GM12875 (cell line): ENCODE data around the gene ARID4A.

Source experiments
- H3K4me3 ChIP-seq: one replicate; pipeline ENCODE4 v1.5.1; 2011; ENCODE audit warnings: low read depth, low read length, control low read depth
- TF ChIP-seq, protein P1 (sequence below): IDR thresholded peaks from 2 replicates; pipeline ENCODE4 v1.5.1; 2011; ENCODE audit warnings: low read depth, mild to moderate bottlenecking, control low read depth, inconsistent platforms, low read length, moderate library complexity, borderline replicate concordance; ENCODE audit not compliant: insufficient read depth

ARID4A gene

DNA sequence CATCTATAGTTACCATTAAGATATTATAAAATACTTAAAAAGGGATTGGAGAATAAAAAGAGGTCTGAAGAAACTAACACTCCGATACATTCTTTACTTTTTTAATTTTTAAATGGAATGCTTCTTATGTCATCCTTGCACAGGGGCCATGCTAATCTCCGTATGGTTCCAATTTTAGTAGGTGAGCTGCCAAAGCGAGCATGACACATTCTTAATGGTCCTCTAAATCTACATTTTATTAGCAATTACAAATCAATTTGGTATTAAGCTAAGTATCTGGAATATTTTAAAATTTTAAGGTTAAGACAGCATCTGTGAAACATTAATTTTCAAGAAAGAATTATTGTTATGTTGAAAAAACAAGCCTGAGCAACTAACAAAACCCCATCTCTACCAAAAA is 6.2 kb upstream of the ARID4A start:
- TF ChIP-seq, protein P1, sequence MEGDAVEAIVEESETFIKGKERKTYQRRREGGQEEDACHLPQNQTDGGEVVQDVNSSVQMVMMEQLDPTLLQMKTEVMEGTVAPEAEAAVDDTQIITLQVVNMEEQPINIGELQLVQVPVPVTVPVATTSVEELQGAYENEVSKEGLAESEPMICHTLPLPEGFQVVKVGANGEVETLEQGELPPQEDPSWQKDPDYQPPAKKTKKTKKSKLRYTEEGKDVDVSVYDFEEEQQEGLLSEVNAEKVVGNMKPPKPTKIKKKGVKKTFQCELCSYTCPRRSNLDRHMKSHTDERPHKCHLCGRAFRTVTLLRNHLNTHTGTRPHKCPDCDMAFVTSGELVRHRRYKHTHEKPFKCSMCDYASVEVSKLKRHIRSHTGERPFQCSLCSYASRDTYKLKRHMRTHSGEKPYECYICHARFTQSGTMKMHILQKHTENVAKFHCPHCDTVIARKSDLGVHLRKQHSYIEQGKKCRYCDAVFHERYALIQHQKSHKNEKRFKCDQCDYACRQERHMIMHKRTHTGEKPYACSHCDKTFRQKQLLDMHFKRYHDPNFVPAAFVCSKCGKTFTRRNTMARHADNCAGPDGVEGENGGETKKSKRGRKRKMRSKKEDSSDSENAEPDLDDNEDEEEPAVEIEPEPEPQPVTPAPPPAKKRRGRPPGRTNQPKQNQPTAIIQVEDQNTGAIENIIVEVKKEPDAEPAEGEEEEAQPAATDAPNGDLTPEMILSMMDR = no peak
- no peak overlapping the region for H3K4me3 ChIP-seq

DNA sequence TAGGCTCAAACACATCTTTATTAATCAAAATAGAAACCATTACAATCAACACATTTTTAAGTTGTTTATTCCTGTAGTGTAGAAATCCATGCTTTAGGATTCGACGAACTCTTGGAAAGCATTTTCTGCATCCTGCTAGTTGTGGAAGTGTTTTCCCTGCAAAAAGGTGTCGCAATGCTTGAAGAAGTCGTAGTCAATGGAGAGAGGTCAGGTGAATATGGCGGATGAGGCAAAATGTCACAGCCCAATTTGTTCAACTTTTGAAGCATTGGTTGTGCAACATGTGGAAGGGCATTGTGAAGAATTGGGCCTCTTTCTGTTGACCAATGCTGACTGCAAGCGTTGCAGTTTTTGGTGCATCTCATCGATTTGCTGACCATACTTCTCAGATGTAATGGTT is 4.2 kb upstream of the ARID4A start:
- TF ChIP-seq, protein P1 = no peak
- no peak overlapping the region for H3K4me3 ChIP-seq

DNA sequence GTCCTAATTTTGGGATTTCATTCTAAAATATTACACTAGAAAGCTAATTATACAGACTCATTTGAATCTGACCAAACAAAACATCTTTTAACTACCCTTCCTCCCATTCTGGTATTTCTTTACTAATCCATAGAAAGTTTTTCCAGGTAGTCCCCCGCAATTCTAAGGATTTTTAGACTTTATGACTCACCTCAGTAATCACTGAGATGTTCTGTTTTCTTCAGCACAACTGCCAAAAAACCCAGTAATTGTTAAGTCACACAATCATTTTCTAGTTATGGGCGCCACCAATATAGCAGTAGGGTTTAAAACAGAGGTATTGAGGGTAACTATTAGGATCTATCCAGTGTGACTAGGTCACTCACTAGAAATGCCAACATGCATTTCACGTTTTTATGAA is 1.6 kb upstream of the ARID4A start:
- TF ChIP-seq, protein P1 = no peak

DNA sequence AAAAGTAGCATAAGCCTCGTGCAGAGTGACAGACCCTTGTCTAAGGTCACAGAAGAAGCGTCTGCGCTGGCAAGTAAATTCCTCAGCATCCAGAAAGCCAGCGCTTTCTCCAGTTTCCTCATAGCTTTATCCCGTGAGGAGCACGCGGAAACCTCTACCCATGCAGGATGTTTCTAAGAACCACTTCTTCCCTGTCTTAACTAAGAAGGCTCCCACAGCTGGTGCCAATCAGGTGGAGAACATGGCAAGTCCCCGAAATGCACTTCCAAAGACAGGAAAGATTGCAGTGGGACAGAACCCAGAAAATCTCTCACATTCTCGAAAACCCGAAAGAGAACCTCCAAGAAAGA is 968 bp upstream of the ARID4A start:
- TF ChIP-seq, protein P1 = no peak
- peak overlapping the region; percentile 90 for H3K4me3 ChIP-seq

More for the DNA sequence above, 1.6 kb upstream of the ARID4A start:
- H3K4me3 ChIP-seq = peak overlapping the region; percentile 90

DNA sequence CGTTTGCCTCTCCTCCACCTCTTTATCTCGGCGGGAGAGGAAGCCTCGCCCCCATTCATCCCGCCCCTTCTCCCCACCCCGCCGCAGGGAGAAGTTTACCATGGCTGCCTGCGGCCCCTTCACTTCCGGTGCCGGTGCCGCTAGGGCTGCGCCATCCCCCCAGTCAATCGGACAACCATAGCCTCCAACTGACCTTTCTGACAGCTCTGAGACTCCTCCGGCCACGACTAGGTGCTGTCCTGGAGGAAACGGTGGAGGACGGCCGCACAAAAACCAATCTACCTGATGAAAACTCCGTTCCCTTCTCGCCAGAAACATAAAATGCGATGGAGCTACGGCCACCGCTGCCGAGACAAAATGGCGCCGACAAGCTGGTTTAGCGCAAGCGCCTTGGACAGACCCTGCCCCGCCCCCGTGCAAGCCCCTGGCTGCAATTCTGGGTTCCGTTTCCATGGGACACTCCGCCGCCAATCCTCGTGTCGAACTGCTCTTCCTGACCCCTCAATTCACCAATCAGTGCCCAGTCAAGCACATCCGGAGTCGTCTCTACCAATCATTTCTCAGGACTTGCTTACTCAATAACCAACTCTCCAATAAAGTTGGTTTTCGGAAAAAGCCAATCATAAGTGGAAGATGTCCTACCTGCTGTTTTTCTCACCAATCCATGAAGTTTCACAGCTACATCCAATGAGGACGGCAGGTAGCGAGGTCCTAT is 436 bp upstream of the ARID4A start:
- peak overlapping the region; percentile 99 for H3K4me3 ChIP-seq
- TF ChIP-seq, protein P1 = no peak

DNA sequence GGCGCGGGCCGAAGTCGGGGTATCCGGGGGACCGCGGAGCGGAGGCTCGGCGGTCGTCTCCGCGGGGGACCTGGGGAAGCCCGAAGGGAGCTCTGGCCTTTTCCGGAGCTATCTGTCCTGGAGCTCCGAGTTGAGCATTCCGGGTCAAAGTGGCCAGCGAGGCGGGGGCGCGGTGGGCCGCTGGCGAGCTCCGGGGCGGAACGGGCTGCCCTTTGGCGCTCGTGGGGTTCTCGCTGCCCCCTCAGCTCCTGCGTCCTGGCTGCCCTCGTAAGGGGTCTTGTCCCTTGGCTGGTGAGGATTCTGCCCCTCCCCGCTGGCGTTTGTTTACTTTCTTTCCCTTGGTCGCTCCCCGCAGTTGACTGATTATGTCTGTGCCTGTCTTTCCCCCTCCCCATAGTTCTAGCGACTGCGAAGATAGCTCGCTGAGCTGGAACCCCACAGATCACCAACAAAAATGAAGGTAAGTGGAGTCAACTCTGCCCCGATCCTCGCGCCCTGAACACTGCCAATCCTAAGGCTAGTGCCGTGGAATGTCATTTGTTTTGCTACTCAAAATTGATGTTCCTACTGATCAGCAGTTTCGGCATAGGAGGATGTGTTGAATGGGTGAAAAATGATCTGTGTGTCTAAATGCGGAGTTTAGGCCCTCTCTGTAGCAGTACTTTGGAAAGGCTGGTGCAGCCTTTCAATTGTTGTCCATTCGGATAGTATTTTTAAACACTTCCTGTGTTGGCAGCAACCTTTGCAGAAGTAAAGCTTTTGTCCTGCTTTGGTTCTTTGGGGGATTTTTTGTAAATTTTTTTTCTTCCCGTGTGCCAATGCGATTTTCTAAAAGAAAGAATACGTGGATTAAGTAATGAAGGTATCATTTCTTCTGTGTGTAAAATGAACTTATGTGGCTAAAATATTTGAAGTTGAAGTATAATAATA is 1.3 kb downstream of the ARID4A start:
- TF ChIP-seq, protein P1 = no peak
- peak overlapping the region; percentile 99 for H3K4me3 ChIP-seq
